ENCODE measurements around the gene NRCAM. TPM values are rescaled to one million over a fixed set of nuclear protein-coding genes. Genes with fewer than 3 reads are reported as not detected.

The NRCAM gene
- total and polyA plus RNA-seq, 2 of the 8 experiments (the other 6 are each of a cell fraction or from before 2014, with no cell fraction given): 2.7 to 3.8 TPM

GRCh38 chr7:108442039-108442568, 14.1 kb downstream of the NRCAM start (continued):
- no peak for TF ChIP-seq SAP30 (IDR thresholded peaks at IDR 0.05; ENCODE audit: insufficient read depth, insufficient replicate concordance, low read length)
- no peak for TF ChIP-seq JUN (IDR thresholded peaks at IDR 0.05; ENCODE audit: low read depth, low read length)
- no peak for TF ChIP-seq CHD7 (IDR thresholded peaks at IDR 0.05; ENCODE audit: insufficient replicate concordance, low read length)
- TF ChIP-seq BCL11A (IDR thresholded peaks at IDR 0.05; ENCODE audit: low read depth in 2 of 2, low read length in 2 of 2): no peak

Measured in H1 (cell line).